B cell (primary cell): ENCODE measurements around the gene DYRK1A. TPM values are rescaled to one million over a fixed set of nuclear protein-coding genes. Genes with fewer than 3 reads are reported as not detected.

ENCODE experiments used
- ATAC-seq: fragments of 200-7000 bp; cut with Tn5 transposase; one replicate; pipeline ENCODE4 v1.10.0; 2021; ENCODE audit warnings: low read depth, mild to moderate bottlenecking, moderate number of reproducible peaks, moderate library complexity
- CTCF ChIA-PET: fragments of 350-600 bp; sonication (Branson Sonifier 250); formaldehyde crosslinking; loops from one replicate; lab custom pipeline; 2021; ENCODE audit warnings: antibody characterized with exemption, inconsistent platforms; lab: Charles Lee
- POLR2A ChIA-PET: fragments of 350-600 bp; sonication (Branson Sonifier 250); formaldehyde crosslinking; loops from one replicate; lab custom pipeline; 2021; ENCODE audit warnings: antibody characterized with exemption; lab: Charles Lee
- DNase-seq: peaks from one replicate; pipeline ENCODE4 v3.0.0; 2013
- H2AFZ ChIP-seq: 2 replicates; pipeline ENCODE4 v1.6.1; 2012; ENCODE audit warnings: mild to moderate bottlenecking, low read depth, low read length; ENCODE audit not compliant: insufficient read depth, poor library complexity, severe bottlenecking
- H3K27ac ChIP-seq, 2 donors: 1 replicate in 1 of 2; 2 replicates in 1 of 2; pipeline ENCODE4 v1.5.1; 2012 to 2013; ENCODE audit warnings: low read length in 2 of 2, mild to moderate bottlenecking in 2 of 2, moderate library complexity in 1 of 2
- H3K27me3 ChIP-seq, 4 experiments: fragments of 200-600 bp in 1 of 4; sonication (generic) in 1 of 4; replicated peaks in 1 of 4; 1 replicate in 2 of 4; 2 replicates in 2 of 4; pipeline versions ENCODE4 v1.6.1 to v1.7.0; 2013 to 2016; ENCODE audit warnings: low read length in 3 of 4, mild to moderate bottlenecking in 2 of 4, mixed read lengths in 1 of 4, moderate library complexity in 1 of 4; ENCODE audit not compliant: insufficient read depth in 4 of 4, control insufficient read depth in 3 of 4; ENCODE audit errors: control extremely low read depth in 1 of 4
- H3K36me3 ChIP-seq, 2 experiments: replicated peaks in 1 of 2; 1 replicate in 1 of 2; 2 replicates in 1 of 2; pipeline versions ENCODE4 v1.6.1 to v1.7.1; 2013; ENCODE audit warnings: low read length in 1 of 2; ENCODE audit not compliant: insufficient read depth in 2 of 2, control insufficient read depth in 1 of 2; ENCODE audit errors: control extremely low read depth in 1 of 2, extremely low read depth in 1 of 2
- H3K4me1 ChIP-seq, 2 donors: fragments of 200-600 bp in 1 of 2; sonication (generic) in 1 of 2; 1 replicate in 1 of 2; 2 replicates in 1 of 2; pipeline versions ENCODE4 v1.5.1 to v1.6.1; 2013 to 2017; ENCODE audit warnings: low read length in 2 of 2; ENCODE audit not compliant: control insufficient read depth in 2 of 2, insufficient read depth in 2 of 2
- H3K4me2 ChIP-seq: replicated peaks from 2 replicates; pipeline ENCODE3; 2012; ENCODE audit warnings: mild to moderate bottlenecking, low read depth, low read length; ENCODE audit not compliant: poor library complexity, severe bottlenecking
- H3K4me3 ChIP-seq, 5 experiments: fragments of 200-600 bp in 1 of 5; sonication (generic) in 1 of 5; 1 replicate in 3 of 5; 2 replicates in 2 of 5; pipeline versions ENCODE4 v1.5.1 to v1.7.0; 2011 to 2016; ENCODE audit warnings: low read length in 4 of 5, mild to moderate bottlenecking in 4 of 5, low read depth in 2 of 5, control low read depth in 1 of 5, moderate library complexity in 1 of 5; ENCODE audit not compliant: insufficient read depth in 1 of 5; ENCODE audit errors: control extremely low read depth in 1 of 5, extremely low read depth in 1 of 5
- H3K79me2 ChIP-seq: fragments of 200-600 bp; sonication (generic); one replicate; pipeline ENCODE4 v1.6.0; 2016; ENCODE audit warnings: low read length; ENCODE audit not compliant: control insufficient read depth, insufficient read depth
- H3K9ac ChIP-seq: fragments of 200-600 bp; sonication (generic); 2 replicates; pipeline ENCODE4 v1.6.1; 2017; ENCODE audit warnings: mild to moderate bottlenecking, low read length, moderate library complexity
- H3K9me3 ChIP-seq, 3 donors: one replicate each; pipeline versions ENCODE4 v1.6.1 to v1.7.1; 2013; ENCODE audit warnings: low read length in 2 of 3; ENCODE audit not compliant: control insufficient read depth in 2 of 3, insufficient read depth in 1 of 3; ENCODE audit errors: control extremely low read depth in 1 of 3
- H4K20me1 ChIP-seq: 2 replicates; pipeline ENCODE4 v1.6.0; 2012; ENCODE audit warnings: mild to moderate bottlenecking, low read length; ENCODE audit not compliant: insufficient read depth, control insufficient read depth, poor library complexity, severe bottlenecking
- H3K27ac Mint-ChIP-seq: one replicate; pipeline ENCODE4 v1.8.0; 2021; ENCODE audit warnings: mixed read lengths
- H3K27me3 Mint-ChIP-seq: one replicate; pipeline ENCODE4 v1.8.0; 2021; ENCODE audit warnings: mixed read lengths
- H3K4me1 Mint-ChIP-seq: one replicate; pipeline ENCODE4 v1.8.0; 2021; ENCODE audit warnings: mixed read lengths
- H3K4me3 Mint-ChIP-seq: one replicate; pipeline ENCODE4 v1.8.0; 2021; ENCODE audit warnings: mixed read lengths
- H3K9me3 Mint-ChIP-seq: one replicate; pipeline ENCODE4 v1.8.0; 2022; ENCODE audit warnings: mixed read lengths; ENCODE audit not compliant: insufficient read depth
- CTCF ChIP-seq: fragments of 200-600 bp; IDR thresholded peaks from one replicate; pipeline ENCODE4 v1.8.0; 2022; ENCODE audit warnings: antibody characterized with exemption, mild to moderate bottlenecking
- EZH2 ChIP-seq: IDR thresholded peaks from 2 replicates; pipeline ENCODE4 v1.6.1; 2012; ENCODE audit warnings: borderline replicate concordance, low read depth, mild to moderate bottlenecking, moderate library complexity, low read length; ENCODE audit not compliant: insufficient read depth, poor library complexity, severe bottlenecking
- WGBS: methylation state at CpG from one replicate; pipeline ENCODE4 v1.1.5; 2013; ENCODE audit warnings: missing lambda C conversion rate; ENCODE audit not compliant: insufficient coverage; 5-methylcytosine and 5-hydroxymethylcytosine counted together
- intact Hi-C: fragments of 100-400 bp; cut with micrococcal nuclease; formaldehyde crosslinking; loops from one replicate; pipeline ENCODE4 v1.10.0; 2022
- polyA plus RNA-seq: library from polyadenylated mRNA; depleted of rRNA; stranded (reverse); fragments of >200 nt; gene quantifications from 2 replicates; pipeline ENCODE4 v1.2.3, GENCODE V29; 2012
- total RNA-seq, 2 donors: library from RNA; stranded (reverse); fragments of 120-200 nt in 1 of 2; gene quantifications; 1 replicate in 1 of 2; 2 replicates in 1 of 2; pipeline versions ENCODE4 v1.2.3 to v1.2.4, GENCODE V29; 2013 to 2022

The DYRK1A gene
- total and polyA plus RNA-seq, 2 donors (not counting 1 experiment from before 2014, with no cell fraction given): 46.6 to 147 TPM

- no peak for TF ChIP-seq CTCF
- Mint-ChIP-seq H3K4me3 (no peak overlapping the region), H3K27me3 (peaks cover 56% of the 10 kb centered on the region), H3K27ac (no peak overlapping the region), H3K9me3 (no peaks in the 10 kb centered on the region), H3K4me1 (peaks cover 12% of the 10 kb centered on the region)
- DNase-seq: no peak
- no peak overlapping the region for H3K9ac ChIP-seq
- no peak overlapping the region for H3K27ac ChIP-seq
- POLR2A ChIA-PET: interaction anchor here (0.8 kb wide), 1 partner anchor 13 kb away, joined by 3 read pairs; no protein-coding TSS in a partner anchor
- no peaks in the 10 kb centered on the region for H3K36me3 ChIP-seq
- H2AFZ ChIP-seq: no peak overlapping the region
- ATAC-seq: no peak
- no peaks in the 10 kb centered on the region for H3K79me2 ChIP-seq
- H3K9me3 ChIP-seq: peaks cover 0 to 4% (median 0%) of the 10 kb centered on the region in 3 donors
- CTCF ChIA-PET: no interaction called here
- peaks cover 11 to 12% of the 10 kb centered on the region in 2 donors for H3K4me1 ChIP-seq
- no peaks in the 10 kb centered on the region for H4K20me1 ChIP-seq
- 79% methylated on average over 19 of the region's 21 CpGs for WGBS
- intact Hi-C loops: no loop called here
- no peak overlapping the region for H3K4me2 ChIP-seq
- H3K4me3 ChIP-seq: no peak overlapping the region
- peaks cover 0 to 14% (median 11%) of the 10 kb centered on the region in 4 experiments for H3K27me3 ChIP-seq
Observed at GRCh38 chr21:37551331-37551992, 184.9 kb downstream of the DYRK1A start.

GRCh38 chr21:37551993-37552355, 185.4 kb downstream of the DYRK1A start:
- CTCF ChIA-PET: no interaction called here
- peaks cover 0 to 9% (median 7%) of the 10 kb centered on the region in 4 experiments for H3K27me3 ChIP-seq
- no peaks in the 10 kb centered on the region for H3K79me2 ChIP-seq
- no peaks in the 10 kb centered on the region for H3K9me3 Mint-ChIP-seq
- 100% methylated on average over 5 of the region's 5 CpGs for WGBS
- no peak overlapping the region for H3K4me2 ChIP-seq
- no peak overlapping the region for H3K4me3 ChIP-seq
- POLR2A ChIA-PET: interaction anchor here (0.8 kb wide), 1 partner anchor 13 kb away, joined by 3 read pairs; no protein-coding TSS in a partner anchor
- peaks cover 8% of the 10 kb centered on the region for H3K4me1 Mint-ChIP-seq
- TF ChIP-seq EZH2 (no peak), CTCF (no peak)
- peaks cover 51% of the 10 kb centered on the region for H3K27me3 Mint-ChIP-seq
- no peak for DNase-seq
- no peak overlapping the region for H3K9ac ChIP-seq
- no peak overlapping the region for H3K27ac Mint-ChIP-seq
- no peaks in the 10 kb centered on the region for H3K36me3 ChIP-seq
- ATAC-seq: no peak
- intact Hi-C loops: no loop called here
- H2AFZ ChIP-seq: no peak overlapping the region
- H3K4me1 ChIP-seq: peaks cover 6 to 7% of the 10 kb centered on the region in 2 donors
- H3K27ac ChIP-seq: no peak overlapping the region
- H3K9me3 ChIP-seq: peaks cover 0 to 4% (median 0%) of the 10 kb centered on the region in 3 donors
- no peak overlapping the region for H3K4me3 Mint-ChIP-seq
- no peaks in the 10 kb centered on the region for H4K20me1 ChIP-seq
